MM.1S (cell line): Measurements from ENCODE around the gene RPS6KA2.

Source experiments
- DNase-seq: peaks from one replicate; pipeline ENCODE4 v3.0.0-alpha.2; 2015
- H2AFZ ChIP-seq: fragments of 300-600 bp; sonication (generic); 2 replicates; pipeline ENCODE4 v1.6.0; 2016; ENCODE audit warnings: antibody characterized with exemption, low read length
- H3F3A ChIP-seq: fragments of 300-600 bp; sonication (generic); 2 replicates; pipeline ENCODE4 v1.6.1; 2016; ENCODE audit warnings: mild to moderate bottlenecking, antibody characterized with exemption, low read length, moderate library complexity, mixed read lengths; ENCODE audit not compliant: insufficient read depth
- H3K27ac ChIP-seq: fragments of 300-600 bp; sonication (generic); 2 replicates; pipeline ENCODE4 v1.5.1; 2016; ENCODE audit warnings: mild to moderate bottlenecking, low read length
- H3K27me3 ChIP-seq: fragments of 300-600 bp; sonication (generic); replicated peaks from 2 replicates; pipeline ENCODE4 v1.6.0; 2016; ENCODE audit warnings: low read length; ENCODE audit not compliant: insufficient read depth
- H3K36me3 ChIP-seq: fragments of 300-600 bp; sonication (generic); replicated peaks from 2 replicates; pipeline ENCODE4 v1.6.1; 2016; ENCODE audit warnings: mild to moderate bottlenecking, low read length, mixed read lengths; ENCODE audit not compliant: insufficient read depth
- H3K4me1 ChIP-seq: fragments of 300-600 bp; sonication (generic); 2 replicates; pipeline ENCODE4 v1.6.1; 2016; ENCODE audit warnings: low read length, mixed read lengths
- H3K4me2 ChIP-seq: fragments of 300-600 bp; sonication (generic); 2 replicates; pipeline ENCODE4 v1.6.0; 2016; ENCODE audit warnings: low read depth, low read length
- H3K4me3 ChIP-seq: fragments of 300-600 bp; sonication (generic); 2 replicates; pipeline ENCODE4 v1.5.1; 2016; ENCODE audit warnings: low read length, mixed read lengths
- H3K79me2 ChIP-seq: fragments of 300-600 bp; sonication (generic); 2 replicates; pipeline ENCODE4 v1.6.1; 2016; ENCODE audit warnings: mixed run types, low read length, mixed read lengths
- H3K9ac ChIP-seq: fragments of 300-600 bp; sonication (generic); 2 replicates; pipeline ENCODE4 v1.6.1; 2016; ENCODE audit warnings: low read length, mixed read lengths
- H3K9me2 ChIP-seq: fragments of 300-600 bp; sonication (generic); replicated peaks from 2 replicates; pipeline ENCODE4 v1.6.1; 2016; ENCODE audit warnings: mild to moderate bottlenecking, low read length, mixed read lengths; ENCODE audit not compliant: insufficient read depth
- H3K9me3 ChIP-seq: fragments of 300-600 bp; sonication (generic); replicated peaks from 2 replicates; pipeline ENCODE4 v1.6.1; 2016; ENCODE audit warnings: mild to moderate bottlenecking, low read length, mixed read lengths; ENCODE audit not compliant: insufficient read depth
- H4K20me1 ChIP-seq: fragments of 300-600 bp; sonication (generic); 2 replicates; pipeline ENCODE4 v1.6.1; 2016; ENCODE audit warnings: mild to moderate bottlenecking, low read length, moderate library complexity, mixed read lengths; ENCODE audit not compliant: insufficient read depth
- EZH2 ChIP-seq: fragments of 300-600 bp; sonication (generic); optimal IDR thresholded peaks from 2 replicates; pipeline ENCODE3; 2017; ENCODE audit warnings: low read depth, mild to moderate bottlenecking, antibody characterized with exemption, low read length, mixed read lengths
- EZH2phosphoT487 ChIP-seq: fragments of 300-600 bp; sonication (generic); IDR thresholded peaks from 2 replicates; pipeline ENCODE4 v1.6.1; 2018; ENCODE audit warnings: antibody characterized with exemption, low read length
- TF ChIP-seq, protein P1 (sequence below): fragments of 300-600 bp; sonication (generic); IDR thresholded peaks from 2 replicates; pipeline ENCODE4 v1.5.1; 2016; ENCODE audit warnings: antibody characterized with exemption, low read length, mixed read lengths

Gene RPS6KA2

DNA sequence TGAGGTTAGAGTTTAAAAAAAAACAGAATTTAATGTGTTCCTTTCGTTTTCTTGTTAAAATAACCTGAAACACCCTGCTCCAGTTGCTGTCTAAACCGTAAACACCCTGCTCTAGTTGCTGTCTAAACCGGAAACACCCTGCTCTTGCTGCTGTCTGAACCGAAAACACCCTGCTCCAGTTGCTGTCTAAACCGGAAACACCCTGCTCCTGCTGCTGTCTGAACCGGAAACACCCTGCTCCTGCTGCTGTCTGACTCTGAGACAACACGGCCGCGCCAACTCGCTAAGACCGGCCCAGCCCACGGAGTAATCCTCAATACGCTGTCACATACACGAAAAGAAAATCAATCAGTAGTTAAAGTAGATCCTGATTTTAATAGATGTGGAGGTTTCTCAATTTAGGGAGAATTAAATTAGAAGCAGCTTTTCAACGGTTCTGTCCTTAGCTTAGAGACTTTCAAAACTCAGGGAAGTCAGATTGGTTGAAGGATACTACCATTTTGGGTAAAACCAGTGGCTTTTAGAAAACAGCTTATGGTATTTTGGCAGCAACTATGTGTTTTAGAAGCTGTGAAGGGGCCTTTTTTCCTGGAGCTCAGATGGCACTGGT, 138.9 kb downstream of the RPS6KA2 start:
- peak overlapping the region; percentile 62 for H3K4me2 ChIP-seq
- H2AFZ ChIP-seq, result peak overlapping the region; percentile 91
- H3K9ac ChIP-seq, result no peak overlapping the region

DNA sequence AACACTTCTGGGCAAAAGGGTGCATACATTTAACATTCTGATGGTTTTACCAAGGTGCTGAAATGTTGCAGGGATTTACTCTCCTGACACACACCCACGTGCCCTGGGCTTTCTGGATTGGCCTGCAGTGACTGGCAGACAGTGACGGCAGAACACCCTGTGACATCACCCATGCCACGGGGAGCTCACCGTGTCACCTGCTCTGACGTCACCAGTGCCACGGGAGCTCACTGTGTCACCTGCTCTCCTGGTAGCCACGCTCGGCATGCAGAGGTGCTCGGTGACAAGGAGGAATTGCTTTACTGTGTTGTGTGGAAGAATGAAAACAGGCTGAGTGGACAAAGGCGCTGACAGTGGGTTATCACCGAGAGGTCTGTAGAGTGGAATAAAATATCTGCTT, 139.9 kb downstream of the RPS6KA2 start:
- Histone ChIP-seq H3K27me3 (no peaks in the 10 kb centered on the region), H3K4me1 (peaks cover 12% of the 10 kb centered on the region; the same call in 1 of the 2 replicates), H3K9me3 (no peaks in the 10 kb centered on the region), H2AFZ (no peak overlapping the region), H3K4me3 (no peak overlapping the region), H3K9me2 (no peaks in the 10 kb centered on the region), H3K79me2 (no peaks in the 10 kb centered on the region), H3K36me3 (no peaks in the 10 kb centered on the region), H3F3A (peaks cover 15% of the 10 kb centered on the region; the same call in 1 of the 2 replicates), H3K4me2 (no peak overlapping the region), H3K9ac (no peak overlapping the region), H3K27ac (no peak overlapping the region), H4K20me1 (no peaks in the 10 kb centered on the region)
- TF ChIP-seq EZH2 (no peak), EZH2phosphoT487 (no peak)
- TF ChIP-seq, protein P1, sequence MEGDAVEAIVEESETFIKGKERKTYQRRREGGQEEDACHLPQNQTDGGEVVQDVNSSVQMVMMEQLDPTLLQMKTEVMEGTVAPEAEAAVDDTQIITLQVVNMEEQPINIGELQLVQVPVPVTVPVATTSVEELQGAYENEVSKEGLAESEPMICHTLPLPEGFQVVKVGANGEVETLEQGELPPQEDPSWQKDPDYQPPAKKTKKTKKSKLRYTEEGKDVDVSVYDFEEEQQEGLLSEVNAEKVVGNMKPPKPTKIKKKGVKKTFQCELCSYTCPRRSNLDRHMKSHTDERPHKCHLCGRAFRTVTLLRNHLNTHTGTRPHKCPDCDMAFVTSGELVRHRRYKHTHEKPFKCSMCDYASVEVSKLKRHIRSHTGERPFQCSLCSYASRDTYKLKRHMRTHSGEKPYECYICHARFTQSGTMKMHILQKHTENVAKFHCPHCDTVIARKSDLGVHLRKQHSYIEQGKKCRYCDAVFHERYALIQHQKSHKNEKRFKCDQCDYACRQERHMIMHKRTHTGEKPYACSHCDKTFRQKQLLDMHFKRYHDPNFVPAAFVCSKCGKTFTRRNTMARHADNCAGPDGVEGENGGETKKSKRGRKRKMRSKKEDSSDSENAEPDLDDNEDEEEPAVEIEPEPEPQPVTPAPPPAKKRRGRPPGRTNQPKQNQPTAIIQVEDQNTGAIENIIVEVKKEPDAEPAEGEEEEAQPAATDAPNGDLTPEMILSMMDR, result no peak
- no peak for DNase-seq

More for the DNA sequence above, 138.9 kb downstream of the RPS6KA2 start:
- Histone ChIP-seq H3K27ac (peak overlapping the region; percentile 65; the same call in 1 of the 2 replicates), H3K36me3 (no peaks in the 10 kb centered on the region), H3K79me2 (no peaks in the 10 kb centered on the region), H3K4me3 (peak overlapping the region; percentile 22; the same call in 1 of the 2 replicates), H3K4me1 (peaks cover 12% of the 10 kb centered on the region; the same call in 1 of the 2 replicates), H3F3A (peaks cover 15% of the 10 kb centered on the region; the same call in 1 of the 2 replicates), H3K9me2 (no peaks in the 10 kb centered on the region), H3K27me3 (no peaks in the 10 kb centered on the region), H3K9me3 (no peaks in the 10 kb centered on the region), H4K20me1 (no peaks in the 10 kb centered on the region)
- TF ChIP-seq, protein P1, result no peak
- peak; percentile 89 for DNase-seq

DNA sequence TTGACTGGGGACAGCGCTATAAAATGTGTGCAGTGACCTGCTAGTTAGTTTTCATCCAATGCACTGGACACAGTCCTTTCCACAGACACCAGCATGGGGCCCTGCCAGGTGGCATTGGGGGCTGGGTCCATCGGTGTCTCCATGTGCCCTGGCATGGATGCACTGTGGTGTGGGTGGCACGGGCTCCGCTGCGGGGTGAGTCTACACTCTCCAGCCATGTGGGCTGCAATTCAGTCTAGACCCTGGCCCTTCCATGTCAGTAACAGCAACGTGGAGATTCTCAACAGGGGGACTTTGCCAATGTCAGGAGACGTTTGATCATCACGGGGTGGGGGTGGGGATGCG, 140.5 kb downstream of the RPS6KA2 start:
- TF ChIP-seq EZH2phosphoT487 (no peak), EZH2 (no peak)
- TF ChIP-seq, protein P1, result no peak
- no peaks in the 10 kb centered on the region for H3K36me3 ChIP-seq
- H3K79me2 ChIP-seq, result no peaks in the 10 kb centered on the region
- no peak overlapping the region for H3K4me3 ChIP-seq
- no peaks in the 10 kb centered on the region for H3K27me3 ChIP-seq
- H3K27ac ChIP-seq, result no peak overlapping the region
- no peaks in the 10 kb centered on the region for H3K9me3 ChIP-seq
- peaks cover 12% of the 10 kb centered on the region; the same call in 1 of the 2 replicates for H3K4me1 ChIP-seq
- no peak overlapping the region for H3K9ac ChIP-seq
- H2AFZ ChIP-seq, result no peak overlapping the region
- H3K9me2 ChIP-seq, result no peaks in the 10 kb centered on the region
- no peak overlapping the region for H3K4me2 ChIP-seq
- peaks cover 15% of the 10 kb centered on the region; the same call in 1 of the 2 replicates for H3F3A ChIP-seq
- no peaks in the 10 kb centered on the region for H4K20me1 ChIP-seq
- DNase-seq, result no peak
